IPS DF 6.9 (cell line): ENCODE measurements around the gene DNM3.

Source experiments
- DNase-seq: peaks from one replicate; pipeline ENCODE4 v3.0.0-alpha.2; 2013; ENCODE audit warnings: low read depth, low spot score
- H3K27ac ChIP-seq: one replicate; pipeline ENCODE4 v1.5.1; 2013; ENCODE audit warnings: low read length, control low read depth
- H3K27me3 ChIP-seq: 2 replicates; pipeline ENCODE4 v1.6.1; 2013; ENCODE audit warnings: mild to moderate bottlenecking, low read length; ENCODE audit not compliant: control insufficient read depth, insufficient read depth
- H3K36me3 ChIP-seq: 2 replicates; pipeline ENCODE4 v1.6.1; 2013; ENCODE audit warnings: low read length; ENCODE audit not compliant: control insufficient read depth, insufficient read depth
- H3K4me1 ChIP-seq: 2 replicates; pipeline ENCODE4 v1.6.1; 2013; ENCODE audit warnings: low read length; ENCODE audit not compliant: control insufficient read depth, insufficient read depth
- H3K4me3 ChIP-seq: 2 replicates; pipeline ENCODE4 v1.5.1; 2013; ENCODE audit warnings: mild to moderate bottlenecking, low read length
- H3K9me3 ChIP-seq: 2 replicates; pipeline ENCODE4 v1.6.1; 2013; ENCODE audit warnings: low read length, inconsistent platforms; ENCODE audit not compliant: control insufficient read depth, insufficient read depth
- WGBS: extraction: QIAGEN DNeasy Blood & Tissue Kit; methylation state at CpG from one replicate; pipeline ENCODE4 v1.1.7; 2013; ENCODE audit warnings: mixed read lengths, missing lambda C conversion rate; ENCODE audit not compliant: insufficient read length, insufficient coverage; 5-methylcytosine and 5-hydroxymethylcytosine counted together

The DNM3 gene

DNA sequence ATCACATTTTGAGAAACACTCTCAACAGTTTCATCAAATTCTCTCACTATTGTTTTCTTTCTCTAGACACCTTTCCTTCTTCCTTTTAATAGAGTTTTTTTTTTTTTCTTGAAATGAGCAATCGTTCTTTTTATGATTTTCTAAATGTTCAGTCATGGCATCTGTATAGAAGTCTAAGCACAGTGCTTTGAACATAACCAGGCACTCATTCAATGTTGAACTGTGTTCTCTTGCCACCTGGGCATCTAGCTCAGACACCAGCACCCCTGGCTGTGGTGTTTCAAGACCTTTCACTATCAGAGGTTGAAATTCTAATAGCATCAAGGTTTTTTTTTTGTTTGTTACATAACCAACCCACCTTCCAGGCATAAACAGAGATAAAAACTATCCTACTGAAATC is 96.6 kb downstream of the DNM3 start:
- no peak overlapping the region for H3K4me3 ChIP-seq
- no peaks in the 10 kb centered on the region for H3K9me3 ChIP-seq
- H3K27me3 ChIP-seq, result no peaks in the 10 kb centered on the region
- no peak for DNase-seq
- H3K36me3 ChIP-seq, result no peaks in the 10 kb centered on the region
- WGBS, result no CpG with 5 or more reads among the region's 1 CpG
- peaks cover 3% of the 10 kb centered on the region; the same call in 1 of the 2 replicates for H3K4me1 ChIP-seq
- H3K27ac ChIP-seq, result no peak overlapping the region

GRCh38 chr1:171939740-171940139 is 98.4 kb downstream of the DNM3 start:
- H3K4me3 ChIP-seq, result no peak overlapping the region
- DNase-seq, result no peak
- peaks cover 2% of the 10 kb centered on the region; the same call in 1 of the 2 replicates for H3K4me1 ChIP-seq
- no CpG with 5 or more reads among the region's 4 CpGs for WGBS
- no peaks in the 10 kb centered on the region for H3K9me3 ChIP-seq
- no peaks in the 10 kb centered on the region for H3K36me3 ChIP-seq
- H3K27me3 ChIP-seq, result no peaks in the 10 kb centered on the region
- no peak overlapping the region for H3K27ac ChIP-seq

- Histone ChIP-seq H3K4me1 (peaks cover under 1% of the 10 kb centered on the region; the same call in 1 of the 2 replicates), H3K27me3 (no peaks in the 10 kb centered on the region), H3K9me3 (no peaks in the 10 kb centered on the region), H3K4me3 (no peak overlapping the region), H3K36me3 (no peaks in the 10 kb centered on the region), H3K27ac (no peak overlapping the region)
- DNase-seq, result no peak
Measured at GRCh38 chr1:171940368-171940767, 99.1 kb downstream of the DNM3 start.

DNA sequence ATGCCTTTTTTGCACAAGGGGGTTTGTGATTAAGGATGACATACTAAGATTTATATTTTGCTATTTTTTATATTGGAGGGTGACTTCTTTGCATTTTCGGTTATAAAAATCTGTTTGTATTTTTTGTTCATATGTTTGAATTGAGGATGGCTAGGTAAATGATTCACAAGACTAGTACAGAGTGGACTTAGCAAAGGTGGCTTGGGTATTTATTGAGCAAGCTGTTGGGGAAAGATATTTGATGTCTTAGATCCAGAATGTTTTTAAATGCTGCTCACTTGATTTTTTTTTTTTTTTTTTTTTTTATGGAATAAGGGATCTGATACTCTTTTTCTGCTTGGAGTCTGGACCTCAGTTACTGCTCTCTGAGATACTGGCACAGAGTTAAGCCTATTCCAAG is 100.6 kb downstream of the DNM3 start:
- H3K27me3 ChIP-seq, result no peaks in the 10 kb centered on the region
- peaks cover under 1% of the 10 kb centered on the region; the same call in 1 of the 2 replicates for H3K4me1 ChIP-seq
- no peak overlapping the region for H3K4me3 ChIP-seq
- no CpG with 5 or more reads among the region's 1 CpG for WGBS
- no peaks in the 10 kb centered on the region for H3K9me3 ChIP-seq
- no peaks in the 10 kb centered on the region for H3K36me3 ChIP-seq
- H3K27ac ChIP-seq, result no peak overlapping the region
- no peak for DNase-seq

DNA sequence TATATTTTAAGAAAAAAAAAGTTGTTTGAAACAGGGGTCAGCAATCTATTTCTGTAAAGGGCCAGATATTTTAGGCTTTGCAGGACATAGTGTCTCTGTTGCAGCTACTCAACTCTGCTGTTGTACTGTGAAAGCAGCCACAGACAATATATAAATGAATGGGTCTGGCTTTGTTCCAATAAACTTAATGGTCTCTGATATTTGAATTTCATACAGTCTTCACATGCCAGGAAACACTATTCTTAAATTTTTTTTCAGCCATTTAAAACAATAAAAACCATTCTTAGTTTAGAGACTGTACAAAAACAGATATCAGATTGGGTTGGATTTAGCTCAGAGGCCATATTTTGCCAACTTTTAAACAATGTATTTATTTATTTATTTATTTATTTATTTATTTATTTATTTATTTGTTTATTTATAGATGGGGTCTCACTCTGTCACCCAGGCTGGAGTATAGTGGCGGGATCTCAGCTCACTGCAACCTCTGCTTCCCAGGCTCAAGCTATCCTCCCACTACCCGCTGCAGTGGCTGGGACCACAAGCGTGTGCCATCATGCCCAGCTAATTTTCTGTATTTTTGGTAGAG is 102.8 kb downstream of the DNM3 start:
- Histone ChIP-seq H3K4me1 (peaks cover 2% of the 10 kb centered on the region; the same call in 1 of the 2 replicates), H3K27me3 (no peaks in the 10 kb centered on the region), H3K27ac (no peak overlapping the region), H3K9me3 (no peaks in the 10 kb centered on the region), H3K36me3 (no peaks in the 10 kb centered on the region), H3K4me3 (no peak overlapping the region)
- WGBS, result no CpG with 5 or more reads among the region's 3 CpGs
- no peak for DNase-seq

DNA sequence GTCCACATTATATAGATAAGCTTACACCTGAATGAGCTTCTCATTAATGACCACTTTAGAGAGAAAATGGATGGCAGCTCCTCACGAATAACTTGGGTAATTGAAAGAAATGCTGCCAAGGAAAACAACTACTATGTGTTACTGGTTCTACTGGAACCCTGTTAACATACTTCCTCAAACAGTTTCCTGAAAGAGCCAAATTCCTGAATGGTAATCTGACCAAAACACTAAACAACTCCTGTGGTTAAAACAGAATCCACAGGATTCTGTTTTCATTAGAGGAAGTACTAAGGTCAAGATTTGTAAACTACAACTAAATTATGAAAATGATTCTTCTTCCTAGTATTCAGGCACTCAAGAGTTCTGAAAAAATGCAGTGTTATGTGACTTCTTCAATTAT is 107.2 kb downstream of the DNM3 start:
- WGBS, result no CpG with 5 or more reads among the region's 1 CpG
- Histone ChIP-seq H3K27me3 (no peaks in the 10 kb centered on the region), H3K27ac (no peak overlapping the region), H3K9me3 (no peaks in the 10 kb centered on the region), H3K36me3 (no peaks in the 10 kb centered on the region), H3K4me3 (no peak overlapping the region), H3K4me1 (0 out of 2 replicates have a peak, but pooled peaks cover 2% of the 10 kb centered on the region)
- DNase-seq, result no peak

- H3K27me3 ChIP-seq, result no peaks in the 10 kb centered on the region
- no peak overlapping the region for H3K4me3 ChIP-seq
- 0 out of 2 replicates have a peak, but pooled peaks cover 2% of the 10 kb centered on the region for H3K4me1 ChIP-seq
- no peaks in the 10 kb centered on the region for H3K9me3 ChIP-seq
- no peak overlapping the region for H3K27ac ChIP-seq
- no peaks in the 10 kb centered on the region for H3K36me3 ChIP-seq
- DNase-seq, result no peak
- WGBS, result no CpG with 5 or more reads among the region's 2 CpGs
Measured at GRCh38 chr1:171949316-171949715, 108.0 kb downstream of the DNM3 start.

- Histone ChIP-seq H3K27ac (no peak overlapping the region), H3K36me3 (0 out of 2 replicates have a peak, but pooled peaks cover 3% of the 10 kb centered on the region), H3K27me3 (no peaks in the 10 kb centered on the region), H3K4me3 (no peak overlapping the region), H3K9me3 (no peaks in the 10 kb centered on the region), H3K4me1 (no peaks in the 10 kb centered on the region)
- DNase-seq, result no peak
- no CpG with 5 or more reads among the region's 1 CpG for WGBS
Measured at GRCh38 chr1:171953835-171954234, 112.5 kb downstream of the DNM3 start.

DNA sequence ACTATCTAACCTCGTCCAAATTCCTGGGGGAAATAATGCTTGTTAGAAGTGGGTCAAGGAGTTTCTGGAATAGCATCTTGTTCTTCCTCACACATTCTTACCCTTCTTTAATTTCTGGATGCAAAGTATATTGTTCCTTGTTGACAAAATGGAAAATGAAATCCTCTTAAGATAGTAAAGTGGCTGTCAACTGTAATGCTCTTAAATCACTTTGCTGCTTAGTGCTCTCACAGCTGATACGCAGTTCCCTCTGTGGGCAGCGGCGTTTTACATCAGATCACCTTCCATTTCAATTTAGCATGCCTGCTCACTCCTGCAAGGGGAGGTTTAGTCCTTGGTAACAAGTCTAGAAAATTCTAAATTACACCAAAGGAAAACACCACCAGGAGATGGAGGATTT is 113.1 kb downstream of the DNM3 start:
- WGBS, result no CpG with 5 or more reads among the region's 4 CpGs
- DNase-seq, result no peak
- Histone ChIP-seq H3K27ac (no peak overlapping the region), H3K4me3 (no peak overlapping the region), H3K27me3 (no peaks in the 10 kb centered on the region), H3K9me3 (no peaks in the 10 kb centered on the region), H3K4me1 (no peaks in the 10 kb centered on the region), H3K36me3 (0 out of 2 replicates have a peak, but pooled peaks cover 3% of the 10 kb centered on the region)

DNA sequence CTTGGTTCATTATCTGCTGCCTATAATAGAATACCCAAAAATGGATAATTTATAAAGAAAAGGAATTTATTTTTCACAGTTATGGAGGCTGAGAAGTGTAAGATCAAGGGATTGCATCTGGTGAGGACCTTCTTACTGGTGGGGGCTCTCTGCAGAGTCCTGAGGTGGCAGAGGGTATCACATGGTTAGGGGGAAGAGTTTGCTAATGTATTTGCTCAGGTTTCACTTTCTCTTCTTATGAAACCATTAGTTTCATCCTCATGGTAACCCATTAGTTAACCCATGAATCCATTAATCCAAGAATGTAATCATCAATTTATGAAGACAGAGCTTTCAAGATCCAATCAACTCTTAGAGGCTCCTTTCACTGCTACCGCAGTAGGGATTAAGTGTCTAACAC is 120.6 kb downstream of the DNM3 start:
- Histone ChIP-seq H3K27me3 (no peaks in the 10 kb centered on the region), H3K27ac (no peak overlapping the region), H3K36me3 (0 out of 2 replicates have a peak, but pooled peaks cover 3% of the 10 kb centered on the region), H3K4me3 (no peak overlapping the region), H3K4me1 (peaks cover 6% of the 10 kb centered on the region), H3K9me3 (no peaks in the 10 kb centered on the region; the same call in 1 of the 2 replicates)
- WGBS, result no CpG with 5 or more reads among the region's 1 CpG
- no peak for DNase-seq

DNA sequence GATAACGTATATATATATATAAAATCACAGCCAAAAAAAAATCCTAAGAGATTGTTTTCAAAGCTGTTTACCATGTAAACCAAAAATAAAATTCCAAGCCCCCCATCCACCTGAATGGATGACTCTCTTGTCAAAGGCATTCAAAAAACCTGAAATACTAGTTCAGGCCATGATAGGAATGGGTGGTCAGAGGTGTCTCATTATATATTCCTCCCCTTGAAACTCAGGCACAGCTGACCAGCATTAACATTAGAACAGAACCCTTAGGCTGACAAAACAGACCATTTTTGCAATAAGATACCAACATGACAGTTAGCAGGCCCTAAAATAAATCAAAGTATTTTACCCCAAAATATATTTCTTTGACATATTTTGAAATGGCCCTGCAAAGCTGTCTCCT is 122.5 kb downstream of the DNM3 start:
- WGBS, result no CpG with 5 or more reads among the region's 1 CpG
- no peak for DNase-seq
- Histone ChIP-seq H3K4me3 (no peak overlapping the region), H3K4me1 (peaks cover 7% of the 10 kb centered on the region), H3K27ac (no peak overlapping the region), H3K36me3 (no peaks in the 10 kb centered on the region), H3K27me3 (no peaks in the 10 kb centered on the region), H3K9me3 (no peaks in the 10 kb centered on the region; the same call in 1 of the 2 replicates)
